ENCODE measurements around the gene ZNF267.
"Not testable (repeated sequence)": the region's sequence is repeated elsewhere in the genome, so short reads cannot be mapped to it uniquely, and the experiment has no call there.

Gene ZNF267

DNA sequence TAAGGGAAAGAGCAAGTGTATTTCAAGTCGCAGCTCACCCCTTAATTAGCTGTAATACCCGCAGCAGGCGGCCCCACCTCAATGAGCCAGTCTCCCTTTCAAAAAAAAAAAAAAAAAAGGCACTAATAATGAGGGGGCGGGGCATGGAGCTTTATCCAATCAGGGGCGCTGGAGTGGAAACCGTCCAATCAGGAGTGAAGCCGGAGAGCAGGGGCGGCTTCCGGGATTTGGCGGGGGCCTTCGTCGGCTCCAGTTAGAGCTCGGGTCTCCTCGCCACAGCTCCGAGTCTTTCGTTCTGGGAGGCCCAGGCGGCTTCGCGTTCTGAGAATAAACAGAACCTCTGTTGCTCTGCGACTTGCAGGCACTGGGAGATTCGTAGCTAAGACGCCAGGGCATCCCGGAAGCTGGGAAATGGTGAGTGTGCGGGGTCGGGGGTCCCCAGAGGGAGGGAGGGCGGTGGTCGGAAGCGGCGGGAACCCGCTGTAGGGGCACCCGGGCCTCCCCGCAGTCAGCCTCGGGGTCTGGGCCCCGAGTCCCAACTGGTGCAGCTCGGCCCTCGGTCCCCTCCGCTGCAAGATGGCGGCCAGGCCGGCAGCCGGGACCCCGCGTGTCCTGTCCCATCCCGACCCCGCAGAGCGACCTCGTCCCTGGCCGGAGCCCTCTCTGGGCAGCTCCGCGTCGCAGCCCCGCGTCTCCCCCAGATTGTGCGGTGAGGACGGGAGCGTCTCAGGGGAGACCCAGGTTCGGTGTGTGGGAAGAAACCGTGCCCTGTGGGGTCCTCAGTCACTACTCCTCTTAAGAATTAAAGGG, at the start of gene ZNF267 (continued):
- TF ChIP-seq ZNF184 (tag by site-specific recombination; IDR thresholded peaks at IDR 0.05), result no peak
- no peak for TF ChIP-seq ZBTB8A (tag by site-specific recombination; IDR thresholded peaks at IDR 0.05)

DNA sequence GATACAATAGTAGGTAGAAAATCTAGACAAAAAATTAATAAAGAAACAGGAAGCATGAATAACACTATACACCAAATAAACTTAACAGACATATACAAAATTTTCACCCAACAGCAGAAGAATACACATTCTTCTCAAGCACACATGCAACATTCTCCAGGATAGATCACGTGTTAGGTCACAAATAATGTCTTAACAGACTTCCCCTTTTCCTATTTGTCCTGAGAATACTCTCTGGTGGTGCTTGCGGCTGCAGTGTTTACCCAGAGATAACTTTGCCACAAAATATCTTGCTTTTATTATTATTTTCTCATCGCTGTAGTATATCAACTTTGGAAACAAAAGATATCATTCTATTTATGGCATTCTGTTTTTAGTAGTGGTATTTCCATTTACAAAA, 40.6 kb upstream of the ZNF267 start:
- Histone ChIP-seq H3K4me3 (ENCODE audit: low read depth, low read length) (no peak overlapping the region), H3K4me1 (ENCODE audit: control insufficient read depth, insufficient read depth, low read length) (no peaks in the 10 kb centered on the region), H3K27ac (ENCODE audit: extremely low read depth, low read depth, low read length) (no peak overlapping the region), H3K36me3 (ENCODE audit: control insufficient read depth in 2 of 2, insufficient read depth in 1 of 2, low read length in 2 of 2) (no peaks in the 10 kb centered on the region), H3K9me3 (ENCODE audit: control insufficient read depth, insufficient read depth, low read depth, low read length) (no peaks in the 10 kb centered on the region)
- ChIA-PET POLR2A (no interaction called here), CTCF (no interaction called here)
- TF ChIP-seq ZNF548 (tag by site-specific recombination; IDR thresholded peaks at IDR 0.05), result no peak
- TF ChIP-seq ZNF561 (tag by site-specific recombination; IDR thresholded peaks at IDR 0.05; ENCODE audit: borderline replicate concordance), result no peak
- no peak for TF ChIP-seq ZNF169 (tag by site-specific recombination; IDR thresholded peaks at IDR 0.05)
- no peak for TF ChIP-seq ZSCAN30 (tag by site-specific recombination; IDR thresholded peaks at IDR 0.05)
- TF ChIP-seq, protein P1, sequence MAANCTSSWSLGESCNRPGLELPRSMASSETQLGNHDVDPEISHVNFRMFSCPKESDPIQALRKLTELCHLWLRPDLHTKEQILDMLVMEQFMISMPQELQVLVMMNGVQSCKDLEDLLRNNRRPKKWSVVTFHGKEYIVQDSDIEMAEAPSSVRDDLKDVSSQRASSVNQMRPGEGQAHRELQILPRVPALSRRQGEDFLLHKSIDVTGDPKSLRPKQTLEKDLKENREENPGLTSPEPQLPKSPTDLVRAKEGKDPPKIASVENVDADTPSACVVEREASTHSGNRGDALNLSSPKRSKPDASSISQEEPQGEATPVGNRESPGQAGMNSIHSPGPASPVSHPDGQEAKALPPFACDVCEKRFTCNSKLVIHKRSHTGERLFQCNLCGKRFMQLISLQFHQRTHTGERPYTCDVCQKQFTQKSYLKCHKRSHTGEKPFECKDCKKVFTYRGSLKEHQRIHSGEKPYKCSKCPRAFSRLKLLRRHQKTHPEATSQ (tag by site-specific recombination; IDR thresholded peaks at IDR 0.05), result no peak

DNA sequence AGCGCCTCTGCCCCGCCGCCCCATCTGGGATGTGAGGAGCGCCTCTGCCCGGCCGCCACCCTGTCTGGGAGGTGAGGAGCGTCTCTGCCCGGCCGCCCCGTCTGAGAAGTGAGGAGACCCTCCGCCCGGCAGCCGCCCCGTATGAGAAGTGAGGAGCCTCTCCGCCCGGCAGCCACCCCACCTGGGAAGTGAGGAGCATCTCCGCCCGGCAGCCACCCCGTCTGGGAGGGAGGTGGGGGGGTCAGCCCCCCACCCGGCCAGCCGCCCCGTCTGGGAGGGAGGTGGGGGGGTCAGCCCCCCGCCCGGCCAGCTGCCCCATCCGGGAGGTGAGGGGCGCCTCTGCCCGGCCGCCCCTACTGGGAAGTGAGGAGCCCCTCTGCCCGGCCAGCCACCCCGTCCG, 37.2 kb upstream of the ZNF267 start:
- H3K36me3 ChIP-seq (ENCODE audit: control insufficient read depth in 2 of 2, insufficient read depth in 1 of 2, low read length in 2 of 2); H3K4me1 ChIP-seq (ENCODE audit: control insufficient read depth, insufficient read depth, low read length); H3K27ac ChIP-seq (ENCODE audit: extremely low read depth, low read depth, low read length); H3K9me3 ChIP-seq (ENCODE audit: control insufficient read depth, insufficient read depth, low read depth, low read length); POLR2A ChIA-PET; H3K4me3 ChIP-seq (ENCODE audit: low read depth, low read length); CTCF ChIA-PET: not testable (repeated sequence)

DNA sequence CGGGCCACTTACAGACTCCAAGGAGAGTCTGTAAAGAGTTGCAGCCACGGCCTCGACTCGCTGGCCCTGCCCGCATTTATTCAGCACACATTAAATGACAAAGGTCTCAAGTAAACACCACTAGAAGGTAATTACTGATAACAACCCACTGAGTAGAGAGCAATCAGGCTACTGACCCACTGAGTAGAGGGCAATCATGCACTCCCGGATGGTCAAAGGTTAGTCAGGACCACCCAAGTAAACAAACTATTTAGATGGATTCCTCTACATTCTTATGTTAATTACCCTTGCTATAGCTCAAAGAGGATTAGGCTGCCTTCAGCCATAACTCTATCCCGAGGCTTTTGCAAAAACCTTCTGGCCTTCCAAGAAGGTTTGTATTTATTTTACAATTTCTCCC, 30.7 kb upstream of the ZNF267 start:
- Histone ChIP-seq H3K9me3 (ENCODE audit: control insufficient read depth, insufficient read depth, low read depth, low read length) (no peaks in the 10 kb centered on the region; the same call in 1 of the 2 replicates), H3K36me3 (ENCODE audit: control insufficient read depth in 2 of 2, insufficient read depth in 1 of 2, low read length in 2 of 2) (no peaks in the 10 kb centered on the region), H3K4me1 (ENCODE audit: control insufficient read depth, insufficient read depth, low read length) (no peaks in the 10 kb centered on the region), H3K4me3 (ENCODE audit: low read depth, low read length) (no peak overlapping the region), H3K27ac (ENCODE audit: extremely low read depth, low read depth, low read length) (no peak overlapping the region)
- POLR2A ChIA-PET, result no interaction called here
- CTCF ChIA-PET, result interaction anchor here (0.6 kb wide), 1 partner anchor 18 kb away, joined by 4 read pairs; no protein-coding TSS in a partner anchor
- TF ChIP-seq ZNF621 (tag by site-specific recombination; IDR thresholded peaks at IDR 0.05), result no peak
- TF ChIP-seq, protein P2, sequence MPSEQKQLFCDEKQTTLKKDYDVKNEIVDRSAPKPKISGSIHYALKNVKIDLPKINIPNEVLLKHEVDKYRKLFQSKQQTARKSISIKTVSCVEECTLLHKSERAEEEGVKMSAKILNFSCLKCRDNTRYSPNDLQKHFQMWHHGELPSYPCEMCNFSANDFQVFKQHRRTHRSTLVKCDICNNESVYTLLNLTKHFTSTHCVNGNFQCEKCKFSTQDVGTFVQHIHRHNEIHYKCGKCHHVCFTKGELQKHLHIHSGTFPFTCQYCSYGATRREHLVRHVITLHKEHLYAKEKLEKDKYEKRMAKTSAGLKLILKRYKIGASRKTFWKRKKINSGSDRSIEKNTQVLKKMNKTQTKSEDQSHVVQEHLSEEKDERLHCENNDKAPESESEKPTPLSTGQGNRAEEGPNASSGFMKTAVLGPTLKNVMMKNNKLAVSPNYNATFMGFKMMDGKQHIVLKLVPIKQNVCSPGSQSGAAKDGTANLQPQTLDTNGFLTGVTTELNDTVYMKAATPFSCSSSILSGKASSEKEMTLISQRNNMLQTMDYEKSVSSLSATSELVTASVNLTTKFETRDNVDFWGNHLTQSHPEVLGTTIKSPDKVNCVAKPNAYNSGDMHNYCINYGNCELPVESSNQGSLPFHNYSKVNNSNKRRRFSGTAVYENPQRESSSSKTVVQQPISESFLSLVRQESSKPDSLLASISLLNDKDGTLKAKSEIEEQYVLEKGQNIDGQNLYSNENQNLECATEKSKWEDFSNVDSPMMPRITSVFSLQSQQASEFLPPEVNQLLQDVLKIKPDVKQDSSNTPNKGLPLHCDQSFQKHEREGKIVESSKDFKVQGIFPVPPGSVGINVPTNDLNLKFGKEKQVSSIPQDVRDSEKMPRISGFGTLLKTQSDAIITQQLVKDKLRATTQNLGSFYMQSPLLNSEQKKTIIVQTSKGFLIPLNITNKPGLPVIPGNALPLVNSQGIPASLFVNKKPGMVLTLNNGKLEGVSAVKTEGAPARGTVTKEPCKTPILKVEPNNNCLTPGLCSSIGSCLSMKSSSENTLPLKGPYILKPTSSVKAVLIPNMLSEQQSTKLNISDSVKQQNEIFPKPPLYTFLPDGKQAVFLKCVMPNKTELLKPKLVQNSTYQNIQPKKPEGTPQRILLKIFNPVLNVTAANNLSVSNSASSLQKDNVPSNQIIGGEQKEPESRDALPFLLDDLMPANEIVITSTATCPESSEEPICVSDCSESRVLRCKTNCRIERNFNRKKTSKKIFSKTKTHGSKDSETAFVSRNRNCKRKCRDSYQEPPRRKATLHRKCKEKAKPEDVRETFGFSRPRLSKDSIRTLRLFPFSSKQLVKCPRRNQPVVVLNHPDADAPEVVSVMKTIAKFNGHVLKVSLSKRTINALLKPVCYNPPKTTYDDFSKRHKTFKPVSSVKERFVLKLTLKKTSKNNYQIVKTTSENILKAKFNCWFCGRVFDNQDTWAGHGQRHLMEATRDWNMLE (tag by site-specific recombination; conservative IDR thresholded peaks at IDR 0.05; ENCODE audit: low read depth), result no peak
- TF ChIP-seq EGR2 (tag by site-specific recombination; IDR thresholded peaks at IDR 0.05; ENCODE audit: low read depth), result no peak
- no peak for TF ChIP-seq SP3 (tag by site-specific recombination; IDR thresholded peaks at IDR 0.05)
- TF ChIP-seq ZNF350 (tag by site-specific recombination; IDR thresholded peaks at IDR 0.05), result no peak
- TF ChIP-seq MZF1 (tag by site-specific recombination; IDR thresholded peaks at IDR 0.05; ENCODE audit: borderline replicate concordance), result no peak
- TF ChIP-seq, protein P3, sequence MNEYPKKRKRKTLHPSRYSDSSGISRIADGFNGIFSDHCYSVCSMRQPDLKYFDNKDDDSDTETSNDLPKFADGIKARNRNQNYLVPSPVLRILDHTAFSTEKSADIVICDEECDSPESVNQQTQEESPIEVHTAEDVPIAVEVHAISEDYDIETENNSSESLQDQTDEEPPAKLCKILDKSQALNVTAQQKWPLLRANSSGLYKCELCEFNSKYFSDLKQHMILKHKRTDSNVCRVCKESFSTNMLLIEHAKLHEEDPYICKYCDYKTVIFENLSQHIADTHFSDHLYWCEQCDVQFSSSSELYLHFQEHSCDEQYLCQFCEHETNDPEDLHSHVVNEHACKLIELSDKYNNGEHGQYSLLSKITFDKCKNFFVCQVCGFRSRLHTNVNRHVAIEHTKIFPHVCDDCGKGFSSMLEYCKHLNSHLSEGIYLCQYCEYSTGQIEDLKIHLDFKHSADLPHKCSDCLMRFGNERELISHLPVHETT (tag by site-specific recombination; IDR thresholded peaks at IDR 0.05), result no peak
- no peak for TF ChIP-seq ZNF664 (tag by site-specific recombination; IDR thresholded peaks at IDR 0.05)
- no peak for TF ChIP-seq ZBTB20 (tag by site-specific recombination; IDR thresholded peaks at IDR 0.05)
- TF ChIP-seq ZNF585B (tag by site-specific recombination; IDR thresholded peaks at IDR 0.05), result no peak
- no peak for TF ChIP-seq ZNF791 (tag by site-specific recombination; IDR thresholded peaks at IDR 0.05)
- TF ChIP-seq, protein P4, sequence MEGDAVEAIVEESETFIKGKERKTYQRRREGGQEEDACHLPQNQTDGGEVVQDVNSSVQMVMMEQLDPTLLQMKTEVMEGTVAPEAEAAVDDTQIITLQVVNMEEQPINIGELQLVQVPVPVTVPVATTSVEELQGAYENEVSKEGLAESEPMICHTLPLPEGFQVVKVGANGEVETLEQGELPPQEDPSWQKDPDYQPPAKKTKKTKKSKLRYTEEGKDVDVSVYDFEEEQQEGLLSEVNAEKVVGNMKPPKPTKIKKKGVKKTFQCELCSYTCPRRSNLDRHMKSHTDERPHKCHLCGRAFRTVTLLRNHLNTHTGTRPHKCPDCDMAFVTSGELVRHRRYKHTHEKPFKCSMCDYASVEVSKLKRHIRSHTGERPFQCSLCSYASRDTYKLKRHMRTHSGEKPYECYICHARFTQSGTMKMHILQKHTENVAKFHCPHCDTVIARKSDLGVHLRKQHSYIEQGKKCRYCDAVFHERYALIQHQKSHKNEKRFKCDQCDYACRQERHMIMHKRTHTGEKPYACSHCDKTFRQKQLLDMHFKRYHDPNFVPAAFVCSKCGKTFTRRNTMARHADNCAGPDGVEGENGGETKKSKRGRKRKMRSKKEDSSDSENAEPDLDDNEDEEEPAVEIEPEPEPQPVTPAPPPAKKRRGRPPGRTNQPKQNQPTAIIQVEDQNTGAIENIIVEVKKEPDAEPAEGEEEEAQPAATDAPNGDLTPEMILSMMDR (tag by site-specific recombination; IDR thresholded peaks at IDR 0.05), result no peak
- no peak for TF ChIP-seq ZNF600 (tag by site-specific recombination; IDR thresholded peaks at IDR 0.05)
- TF ChIP-seq ZNF211 (tag by site-specific recombination; IDR thresholded peaks at IDR 0.05; ENCODE audit: low read depth), result no peak
